Activated CD4-positive, CD25-positive, alpha-beta regulatory T cell treated with anti-CD3 and anti-CD28 coated beads, Interleukin-2, amount 50 U/mL, for 16 hours (primary cell): ENCODE measurements around the gene UBE3D.
A peak's percentile ranks its signal among the peaks of the same experiment; 100 is the strongest.

Experiments used
- DNase-seq: peaks from one replicate; pipeline ENCODE4 v3.0.0-alpha.2; 2020; ENCODE audit warnings: low read depth, low spot score

Gene UBE3D, protein sequence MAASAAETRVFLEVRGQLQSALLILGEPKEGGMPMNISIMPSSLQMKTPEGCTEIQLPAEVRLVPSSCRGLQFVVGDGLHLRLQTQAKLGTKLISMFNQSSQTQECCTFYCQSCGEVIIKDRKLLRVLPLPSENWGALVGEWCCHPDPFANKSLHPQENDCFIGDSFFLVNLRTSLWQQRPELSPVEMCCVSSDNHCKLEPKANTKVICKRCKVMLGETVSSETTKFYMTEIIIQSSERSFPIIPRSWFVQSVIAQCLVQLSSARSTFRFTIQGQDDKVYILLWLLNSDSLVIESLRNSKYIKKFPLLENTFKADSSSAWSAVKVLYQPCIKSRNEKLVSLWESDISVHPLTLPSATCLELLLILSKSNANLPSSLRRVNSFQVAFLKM

DNA sequence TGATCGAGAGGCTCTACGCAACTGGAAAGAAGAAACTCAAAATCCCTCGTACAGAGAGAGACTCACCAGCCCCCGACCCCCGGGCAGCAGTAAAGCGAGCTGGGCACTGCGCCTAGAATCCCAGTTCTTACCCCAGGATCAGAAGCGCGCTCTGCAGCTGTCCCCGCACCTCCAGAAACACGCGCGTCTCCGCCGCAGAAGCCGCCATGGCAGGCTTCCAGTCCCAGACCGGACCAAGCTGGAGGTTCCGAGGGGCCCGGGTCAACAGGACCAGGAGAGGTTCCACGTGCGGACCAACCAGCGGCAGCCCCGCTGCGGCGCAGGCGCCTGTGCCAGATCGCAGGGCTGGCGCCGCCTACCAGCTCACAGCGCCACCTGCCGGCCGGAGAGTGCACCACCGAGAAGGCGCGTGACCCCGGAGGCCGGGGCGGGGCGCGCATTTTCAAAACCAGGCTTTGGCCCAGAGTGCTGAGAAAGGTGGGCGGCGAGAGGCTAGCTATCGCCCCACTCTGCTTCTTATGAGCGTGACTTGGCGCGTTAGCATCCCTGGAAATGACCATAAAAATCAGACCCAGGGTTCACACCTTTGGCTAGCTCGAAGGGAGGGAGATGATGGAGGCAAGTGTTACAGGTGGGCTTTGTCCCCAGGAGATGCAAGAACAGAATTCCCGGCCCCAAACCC is at the start of gene UBE3D:
UBE3D (minus strand) TSS at position 331 of the 682 bp plus-strand sequence; CDS start at position 208, 123 bp downstream.
- peak; percentile 86 for DNase-seq

DNA sequence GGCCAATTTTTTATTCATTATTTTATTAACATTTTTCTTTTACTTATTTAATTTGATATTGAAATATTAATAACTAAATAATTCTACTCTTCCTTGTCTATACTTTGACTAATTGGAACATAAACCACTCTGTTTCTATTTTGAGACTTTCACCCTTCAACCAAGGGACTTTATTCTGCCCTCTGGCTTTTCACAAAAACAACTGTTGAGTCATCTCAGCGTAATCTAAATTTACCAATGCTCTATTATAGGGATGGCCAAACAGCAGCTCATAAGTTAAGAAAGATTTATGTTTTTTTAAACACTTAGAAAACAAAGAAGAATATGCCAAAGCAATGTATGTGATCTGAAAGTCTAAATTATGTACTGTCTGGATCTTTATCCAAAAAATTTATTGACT is 48.5 kb upstream of the UBE3D start:
- no peak for DNase-seq

DNA sequence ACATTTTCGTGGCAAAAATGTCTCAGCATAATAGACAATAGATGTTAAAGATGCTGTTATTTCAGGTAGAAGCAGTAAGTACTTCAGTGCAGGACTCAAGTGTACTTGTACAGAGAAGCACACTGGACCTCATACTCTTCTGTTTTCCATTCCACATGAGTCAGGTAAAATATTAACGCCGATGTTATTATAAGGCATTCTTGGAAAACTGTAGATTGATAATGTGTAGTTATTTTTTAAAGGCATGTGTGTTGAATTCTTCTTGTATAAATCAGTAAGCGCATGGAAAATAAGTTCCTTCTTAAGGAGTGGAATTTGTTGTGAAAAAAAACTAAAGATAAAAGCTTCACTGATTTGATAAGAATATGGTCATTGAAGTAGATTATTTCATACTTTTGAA is 47.6 kb upstream of the UBE3D start:
- no peak for DNase-seq

DNA sequence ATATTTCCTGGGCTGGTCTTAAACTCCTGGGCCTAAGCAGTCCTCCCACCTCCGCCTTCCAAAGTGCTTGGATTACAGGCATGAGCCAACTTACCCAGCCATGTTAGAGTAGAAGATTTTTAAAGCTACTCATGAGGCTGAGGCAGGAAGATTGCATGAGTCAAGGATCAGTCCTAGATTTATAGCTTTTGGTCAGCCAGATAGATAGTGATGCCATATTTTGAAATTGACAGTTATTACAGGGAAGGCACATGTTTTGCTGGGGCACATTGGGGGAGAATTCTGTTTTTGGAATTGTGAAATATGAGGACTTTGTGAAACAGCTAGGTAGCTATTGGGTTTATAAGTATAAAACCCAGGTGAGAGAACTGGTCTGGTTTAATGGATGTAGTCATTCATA is 42.7 kb upstream of the UBE3D start:
- no peak for DNase-seq

DNA sequence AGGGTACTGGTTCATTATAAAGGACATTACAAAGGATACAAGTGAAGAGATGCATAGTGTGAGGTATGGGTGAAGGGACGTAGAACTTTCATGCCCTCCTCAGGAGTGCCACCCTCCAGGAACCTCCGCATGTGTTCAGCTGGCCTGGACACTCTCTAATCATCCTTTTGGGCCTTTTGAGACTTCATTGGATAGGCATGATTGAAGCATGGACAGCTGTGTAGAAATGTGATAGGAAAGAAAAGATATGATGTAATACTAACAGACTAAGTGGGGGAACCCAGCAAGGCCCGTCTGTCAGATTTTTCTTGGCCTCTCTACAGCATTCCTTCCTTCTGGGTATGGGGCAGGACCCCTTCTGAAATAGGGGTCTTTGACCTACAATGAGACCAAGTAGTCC is 32.9 kb upstream of the UBE3D start:
- no peak for DNase-seq

DNA sequence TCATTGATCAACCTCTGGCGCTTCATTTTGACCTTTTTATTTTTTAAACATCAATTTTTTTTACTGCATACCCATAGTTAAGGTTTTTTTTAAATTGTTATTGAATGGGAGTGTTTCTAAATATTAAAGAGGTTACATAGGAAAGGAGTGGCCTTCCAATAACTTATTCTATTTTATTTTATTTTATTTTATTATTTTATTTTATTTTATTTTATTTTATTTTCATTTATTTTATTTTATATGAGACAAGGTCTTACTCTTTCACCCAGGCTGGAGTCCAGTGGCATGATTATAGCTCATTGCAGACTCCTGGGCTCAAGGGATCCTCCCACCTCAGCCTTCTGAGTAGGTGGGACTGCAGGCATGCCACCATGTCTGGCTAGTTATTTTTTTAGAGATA is 32.0 kb upstream of the UBE3D start:
- no peak for DNase-seq

DNA sequence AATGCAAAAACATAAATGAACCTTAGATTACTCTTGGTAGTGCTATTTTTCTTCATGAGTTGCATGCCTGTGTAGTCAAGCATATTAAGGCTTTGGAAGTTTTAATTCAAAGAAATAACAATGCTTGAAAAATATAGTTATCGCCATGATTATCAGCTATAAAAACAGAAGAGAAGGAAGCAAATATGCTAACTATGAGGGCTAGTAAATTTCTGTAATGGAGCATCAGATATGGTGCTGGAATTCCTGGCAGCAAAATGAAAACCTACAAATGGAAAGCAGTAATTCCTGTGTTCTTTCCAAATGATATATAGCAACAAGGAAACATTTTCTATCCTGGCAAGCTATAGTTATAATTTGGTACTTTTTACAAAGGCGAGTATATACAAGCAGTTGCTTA is 31.6 kb upstream of the UBE3D start:
- DNase-seq, result no peak

DNA sequence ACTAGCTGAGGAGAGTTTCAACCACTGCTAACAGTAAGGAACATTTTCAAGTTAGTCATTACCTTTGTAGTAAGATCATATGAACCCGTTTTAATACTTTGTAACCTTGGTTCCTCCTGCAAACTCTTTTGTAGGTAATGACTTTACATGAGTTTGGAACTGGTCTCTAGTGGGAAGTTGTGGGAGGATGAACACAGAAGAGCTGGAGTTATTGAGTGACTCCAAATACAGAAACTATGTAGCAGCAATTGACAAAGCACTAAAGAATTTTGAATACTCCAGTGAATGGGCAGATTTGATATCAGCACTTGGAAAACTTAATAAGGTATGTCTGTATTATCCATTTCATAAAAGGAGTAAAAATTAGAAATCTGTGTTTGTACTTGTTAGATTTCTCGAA is 31.1 kb upstream of the UBE3D start:
- no peak for DNase-seq

DNA sequence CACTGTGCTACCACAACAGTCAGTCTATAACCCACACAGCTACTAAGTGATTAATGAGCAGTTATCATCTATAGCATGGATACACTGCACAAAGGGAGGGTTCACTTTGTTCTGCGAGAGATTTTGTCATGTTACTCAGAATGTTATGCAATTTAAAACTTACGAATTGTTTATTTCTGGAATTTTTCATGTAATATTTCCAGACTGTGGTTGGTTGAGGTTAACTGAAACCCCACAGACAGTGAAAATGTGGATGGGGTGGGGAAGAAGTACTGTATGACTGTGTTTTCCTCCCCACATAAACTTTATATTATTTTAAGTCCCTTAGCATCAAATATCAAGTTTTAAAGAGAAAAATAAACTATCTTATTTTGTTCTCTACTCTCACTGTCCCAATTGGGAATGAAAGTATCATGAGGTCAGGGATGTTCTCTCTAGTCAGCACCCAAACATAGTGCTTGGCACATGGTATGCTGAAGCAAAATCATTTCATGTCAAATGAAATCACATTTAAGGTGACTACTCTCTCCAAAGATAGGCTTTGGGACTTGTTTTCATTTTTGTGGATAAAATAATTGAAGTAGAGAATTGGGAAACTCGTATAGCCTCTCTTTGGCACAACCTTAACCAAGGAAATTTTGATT is 27.2 kb upstream of the UBE3D start:
- DNase-seq, result no peak

DNA sequence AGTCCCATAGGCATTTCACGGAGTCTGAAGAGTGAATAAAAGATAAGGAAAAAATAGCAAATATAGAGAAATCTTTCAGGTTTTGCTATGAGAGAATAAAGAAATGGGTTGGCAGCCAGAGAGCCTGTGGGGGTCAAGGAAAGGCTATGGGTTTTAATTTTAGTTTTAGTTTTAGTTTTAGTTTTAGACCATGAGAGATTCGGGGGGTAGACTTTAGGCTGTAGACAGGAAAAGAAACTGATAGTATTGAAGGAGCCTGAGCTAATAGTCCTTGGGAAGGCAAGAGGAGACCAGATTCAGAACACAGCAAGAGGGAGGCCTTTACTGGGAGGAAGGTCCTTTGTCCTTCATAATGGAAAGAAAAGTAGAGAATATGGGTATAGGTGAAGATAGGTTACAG is 21.1 kb upstream of the UBE3D start:
- DNase-seq, result no peak

DNA sequence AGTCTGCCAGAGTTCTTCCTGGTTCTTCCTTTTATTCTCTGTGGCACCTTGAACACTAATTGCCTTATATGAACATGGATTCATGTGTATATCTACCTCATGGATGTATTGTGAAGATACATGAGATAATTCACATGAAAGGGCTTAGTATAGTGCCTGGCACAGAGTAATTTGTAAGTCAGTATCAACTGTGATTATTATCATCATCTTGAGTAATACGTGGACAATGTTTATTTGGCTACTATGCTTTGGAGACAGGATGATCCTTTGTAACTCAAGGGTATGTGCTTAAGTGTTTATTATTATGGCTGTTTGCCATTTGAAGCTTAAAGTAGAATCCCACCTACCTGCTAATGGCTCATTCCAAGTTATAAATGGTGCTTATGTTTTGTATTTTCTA is 17.8 kb upstream of the UBE3D start:
- no peak for DNase-seq

DNA sequence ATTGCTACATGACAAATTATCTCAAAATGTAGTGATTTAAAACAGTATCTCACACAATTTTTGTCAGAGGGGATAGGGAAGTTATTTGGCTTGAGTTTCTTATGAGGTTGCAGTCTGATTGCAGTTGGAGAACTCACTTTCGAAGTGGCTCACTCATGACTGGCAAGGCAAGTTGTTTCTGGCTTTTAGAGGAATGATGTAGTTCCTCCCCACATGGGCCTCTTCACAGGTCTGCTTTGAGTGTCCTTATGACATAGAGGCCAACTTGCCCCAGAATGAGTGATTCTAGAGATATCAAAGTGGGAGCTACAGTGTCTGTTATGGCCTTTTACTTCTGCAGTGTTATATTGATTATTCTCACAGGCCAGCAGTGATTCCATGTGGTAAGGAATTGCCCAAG is 8.0 kb upstream of the UBE3D start:
- DNase-seq, result no peak

DNA sequence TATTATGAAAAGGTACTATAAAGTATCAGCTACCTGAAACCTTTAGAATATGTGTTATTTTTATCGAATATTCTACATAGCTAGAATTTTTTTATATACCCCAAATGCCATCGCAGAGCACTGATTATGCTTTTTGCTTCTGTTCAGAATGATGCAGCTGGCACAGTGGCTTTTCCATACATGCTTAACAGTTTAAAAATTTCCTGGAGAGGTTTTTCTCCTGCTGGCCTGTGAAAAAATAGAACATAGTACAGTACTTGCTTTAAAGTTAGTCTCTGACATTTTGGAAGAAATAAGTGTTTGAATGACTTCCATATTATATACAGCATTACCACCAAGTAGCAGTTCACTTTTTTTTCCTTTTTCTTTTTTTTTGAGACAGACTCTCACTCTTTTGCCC is 7.1 kb upstream of the UBE3D start:
- no peak for DNase-seq

DNA sequence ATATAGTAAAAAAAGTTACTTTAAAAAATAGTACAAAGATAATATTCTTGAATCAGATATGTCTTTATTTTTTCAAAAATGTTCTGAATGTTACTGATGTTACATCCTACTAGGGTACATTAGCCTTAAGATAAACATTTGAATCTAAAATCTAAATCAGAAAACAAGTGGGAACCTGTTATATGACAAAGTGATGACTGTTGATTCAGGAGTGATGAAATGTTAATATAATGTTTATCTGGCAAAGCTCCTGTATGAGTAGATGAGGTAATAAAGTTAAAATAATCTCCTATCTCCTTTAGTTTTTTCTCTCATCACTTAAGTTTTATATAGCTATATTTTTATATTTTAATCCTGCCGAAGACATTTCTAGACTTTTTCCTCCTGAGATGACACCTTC is 6.1 kb upstream of the UBE3D start:
- no peak for DNase-seq

DNA sequence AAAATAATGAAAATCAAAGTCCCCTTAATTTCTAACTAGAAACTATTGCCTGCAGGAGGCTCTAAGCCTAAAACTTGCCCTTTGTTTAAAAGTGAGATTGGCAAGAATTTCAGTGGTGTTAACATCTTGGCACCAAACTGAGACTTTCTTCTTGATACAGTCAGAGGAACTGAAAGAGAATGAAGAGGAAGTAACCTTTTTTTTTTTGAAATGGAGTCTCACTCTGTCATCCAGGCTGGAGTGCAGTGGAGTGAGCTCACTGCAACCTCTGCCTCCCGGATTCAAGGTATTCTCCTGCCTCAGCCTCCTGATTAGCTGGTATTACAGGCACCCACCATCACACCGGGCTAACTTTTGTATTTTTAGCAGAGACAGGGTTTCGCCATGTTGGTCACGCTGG is 5.4 kb upstream of the UBE3D start:
- DNase-seq, result no peak

DNA sequence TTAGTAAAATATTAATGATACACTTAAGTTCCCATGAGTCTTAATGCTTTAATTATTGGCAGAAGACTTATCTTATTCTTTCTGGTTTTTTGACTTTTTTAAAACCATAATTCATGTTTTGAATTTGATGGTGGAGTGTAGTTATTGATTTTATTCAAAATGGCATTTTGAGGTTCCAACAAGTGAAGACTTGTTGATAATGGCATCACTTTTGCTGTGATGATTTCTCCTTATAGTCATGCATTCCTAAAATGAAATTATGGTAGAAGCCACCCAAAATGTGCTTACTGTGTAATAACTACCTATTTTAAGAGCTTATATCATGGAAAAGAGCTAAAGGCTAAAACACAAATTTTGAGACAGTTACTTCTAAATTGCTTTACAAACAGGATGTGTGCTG is 4.0 kb upstream of the UBE3D start:
- DNase-seq, result no peak

DNA sequence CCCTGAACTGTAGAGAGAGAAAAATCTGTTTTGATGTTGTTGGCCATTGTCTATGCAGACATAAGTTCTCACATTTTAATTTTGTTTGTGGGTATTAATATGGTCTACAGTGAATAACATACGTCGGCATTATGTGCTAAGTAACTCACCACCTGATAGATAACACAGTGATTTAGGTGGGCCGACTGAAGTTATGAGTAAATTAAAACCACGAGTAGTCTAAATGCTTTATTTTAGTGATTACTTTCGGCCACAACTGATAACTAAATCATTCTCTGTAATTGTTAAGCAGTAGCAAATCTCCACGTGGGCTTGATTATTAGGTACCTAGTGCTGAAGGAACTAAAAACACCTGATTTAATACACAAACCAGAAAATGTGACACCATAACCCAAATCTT is 3.0 kb upstream of the UBE3D start:
- no peak for DNase-seq

DNA sequence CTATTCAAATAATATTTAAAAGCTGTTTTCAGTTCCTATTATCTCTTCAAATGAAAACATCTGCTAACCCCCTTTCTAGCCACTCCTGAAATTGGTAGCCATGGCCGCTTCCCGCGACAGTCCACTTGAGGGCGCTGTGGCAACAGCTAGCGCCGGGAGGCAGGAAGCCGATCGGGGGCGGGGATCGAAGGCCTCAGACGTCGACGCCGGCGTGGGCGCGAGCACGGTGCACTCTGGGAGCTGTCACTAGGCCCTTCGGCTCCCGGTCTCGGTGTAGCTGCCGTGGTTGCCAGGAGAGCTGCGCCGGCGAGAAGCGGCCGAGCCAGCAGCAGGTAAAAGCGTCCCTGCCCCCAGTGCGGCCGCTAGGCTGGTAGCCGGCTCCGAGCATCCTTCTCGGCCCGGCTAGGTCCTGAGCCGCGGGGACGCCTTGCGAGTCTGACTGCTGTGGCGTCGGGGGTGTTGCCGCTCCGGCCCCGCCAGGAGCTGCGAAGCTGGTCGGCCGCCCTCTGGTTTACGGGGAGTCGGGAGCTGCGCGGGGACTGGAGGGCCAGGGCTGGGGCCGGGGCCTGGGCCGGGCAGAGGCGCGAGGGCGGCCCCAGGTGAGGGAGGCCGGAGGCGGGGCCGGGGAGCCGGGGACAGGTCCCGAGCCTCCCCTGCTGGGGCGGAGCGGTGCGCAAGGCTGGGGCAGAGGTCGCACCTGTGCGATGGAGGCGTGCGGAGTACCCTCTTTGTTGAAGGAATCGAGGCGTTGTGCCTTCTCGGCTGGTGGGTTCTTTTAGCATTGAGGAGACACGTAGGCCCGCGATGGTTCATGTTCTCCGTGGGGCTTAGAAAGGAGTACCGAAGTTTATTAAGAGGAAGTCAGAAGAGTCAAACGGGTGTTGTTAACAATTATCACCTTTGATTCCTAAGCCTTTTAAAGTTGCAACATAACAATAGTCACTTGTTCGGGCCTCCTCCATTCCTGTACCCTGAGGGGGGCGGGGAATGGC is 2.1 kb upstream of the UBE3D start, which contains the start of gene DOP1A:
DOP1A (plus strand) TSS at position 224 of the 992 bp plus-strand sequence. CDS start 29,307 bp downstream, outside the sequence.
- DNase-seq, result peak; percentile 93

DNA sequence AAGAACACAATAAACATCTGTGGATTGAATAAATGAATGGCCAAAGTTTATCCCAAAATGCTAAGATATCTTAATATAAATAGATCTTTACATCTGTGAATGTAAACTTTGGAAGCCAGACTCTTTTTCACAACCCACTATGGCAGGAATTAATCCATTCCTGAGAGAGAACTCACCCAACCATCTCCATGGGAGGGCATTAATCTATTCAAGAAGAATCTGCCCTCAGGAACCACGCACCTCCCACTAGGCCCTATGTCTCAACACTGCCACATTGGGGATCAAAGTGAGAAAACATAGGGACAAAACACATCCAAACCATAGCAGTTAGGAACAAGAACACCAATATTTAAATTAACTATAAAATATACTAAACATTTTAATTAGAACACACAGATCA is 3.4 kb downstream of the UBE3D start:
- DNase-seq, result no peak

DNA sequence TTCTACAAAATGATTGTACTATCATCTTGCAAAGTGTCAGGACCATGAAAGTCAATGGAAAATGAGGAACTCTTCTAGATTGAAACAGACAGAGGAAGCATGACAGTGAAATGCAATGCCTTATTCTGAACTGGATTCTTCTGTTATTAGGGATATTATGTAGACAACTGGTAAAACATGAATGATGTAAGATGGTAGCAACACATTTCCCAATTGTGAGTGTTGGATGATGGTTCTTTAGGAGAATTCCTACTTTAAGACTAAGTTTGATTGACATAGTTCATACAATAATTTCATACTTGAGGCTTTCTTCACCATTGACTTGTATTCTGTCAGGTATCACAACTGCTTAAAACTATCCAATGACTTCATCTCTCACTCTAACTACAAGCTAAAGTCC is 4.5 kb downstream of the UBE3D start:
- DNase-seq, result no peak

DNA sequence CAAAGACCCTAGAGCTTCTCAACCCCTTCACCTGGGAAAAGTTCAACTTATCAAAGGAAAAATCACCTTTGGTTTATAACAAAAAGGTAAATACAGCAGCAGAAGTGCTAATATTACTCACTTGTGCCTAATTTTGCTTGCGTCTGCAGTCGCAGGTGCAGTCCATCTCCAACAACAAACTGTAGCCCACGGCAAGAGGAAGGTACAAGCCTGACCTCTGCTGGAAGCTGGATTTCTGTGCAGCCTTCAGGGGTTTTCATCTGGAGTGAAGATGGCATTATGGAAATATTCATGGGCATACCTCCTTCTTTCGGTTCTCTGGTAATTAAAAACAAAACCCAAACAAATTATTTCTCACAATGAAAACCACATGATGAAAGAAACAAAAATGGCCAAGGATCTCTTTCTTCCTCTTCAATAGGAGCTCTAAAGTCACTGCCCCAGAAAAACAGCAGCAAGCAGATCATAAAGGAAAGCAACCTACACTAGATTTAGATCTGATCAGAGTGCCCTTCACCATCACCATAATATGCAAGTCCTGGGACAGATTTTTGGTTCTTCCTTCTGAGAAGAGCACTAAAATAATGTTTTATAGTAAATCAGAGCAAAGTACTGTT is 7.8 kb downstream of the UBE3D start:
- DNase-seq, result no peak
